ENCODE results near the gene IQSEC2. TPM values are rescaled to one million over a fixed set of nuclear protein-coding genes. Genes with fewer than 3 reads are reported as not detected.
A peak's percentile ranks its signal among the peaks of the same experiment; 100 is the strongest.

IQSEC2 gene
- polyA plus RNA-seq, 3 donors: 6.5 to 31.2 (median 6.9) TPM

DNA sequence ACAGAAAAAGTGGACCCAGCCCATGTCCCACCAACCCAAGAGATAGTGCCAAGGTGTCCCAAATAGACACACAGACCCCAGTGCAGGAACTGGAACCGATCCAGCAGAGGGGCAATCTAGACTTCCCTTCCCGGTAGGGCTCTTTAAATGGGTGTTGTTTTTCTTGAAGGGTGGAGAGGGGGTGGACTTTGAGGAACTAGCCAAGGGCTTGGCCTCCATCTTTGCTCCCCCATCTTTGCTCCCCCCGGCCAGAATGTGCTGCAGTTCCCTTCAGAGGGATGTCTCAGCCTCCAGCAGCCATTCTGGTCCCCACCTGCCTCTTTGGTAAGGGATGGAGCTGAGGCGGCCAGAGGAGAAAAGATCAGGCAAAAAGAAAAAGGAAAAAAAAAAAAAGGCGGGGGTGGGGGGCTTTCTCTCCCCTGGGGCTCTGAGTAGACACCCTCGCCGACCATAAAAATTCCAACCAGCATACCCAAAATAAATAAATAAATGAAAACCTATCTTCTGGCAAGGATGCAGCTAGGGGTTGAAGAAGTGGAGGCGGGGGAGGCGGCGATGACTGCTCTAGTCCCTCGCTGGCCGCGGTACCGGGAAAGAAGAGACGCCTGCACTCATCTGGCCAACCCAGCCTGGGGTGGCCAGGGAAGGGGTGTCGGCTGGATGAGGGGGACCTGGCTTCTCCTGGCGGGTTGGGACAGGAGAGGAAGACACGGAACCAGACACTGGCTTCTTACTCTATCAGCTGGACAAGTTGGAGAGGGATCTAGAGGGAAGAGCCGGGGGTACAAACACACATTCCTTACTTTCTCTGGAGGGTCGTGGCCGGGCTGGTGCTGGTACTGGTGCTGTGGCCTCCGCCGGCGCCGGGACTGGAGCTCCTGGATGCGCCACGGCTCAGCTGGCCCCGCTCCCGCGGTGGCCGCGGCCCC is 38.5 kb upstream of the IQSEC2 start:
- TF ChIP-seq, protein P1, sequence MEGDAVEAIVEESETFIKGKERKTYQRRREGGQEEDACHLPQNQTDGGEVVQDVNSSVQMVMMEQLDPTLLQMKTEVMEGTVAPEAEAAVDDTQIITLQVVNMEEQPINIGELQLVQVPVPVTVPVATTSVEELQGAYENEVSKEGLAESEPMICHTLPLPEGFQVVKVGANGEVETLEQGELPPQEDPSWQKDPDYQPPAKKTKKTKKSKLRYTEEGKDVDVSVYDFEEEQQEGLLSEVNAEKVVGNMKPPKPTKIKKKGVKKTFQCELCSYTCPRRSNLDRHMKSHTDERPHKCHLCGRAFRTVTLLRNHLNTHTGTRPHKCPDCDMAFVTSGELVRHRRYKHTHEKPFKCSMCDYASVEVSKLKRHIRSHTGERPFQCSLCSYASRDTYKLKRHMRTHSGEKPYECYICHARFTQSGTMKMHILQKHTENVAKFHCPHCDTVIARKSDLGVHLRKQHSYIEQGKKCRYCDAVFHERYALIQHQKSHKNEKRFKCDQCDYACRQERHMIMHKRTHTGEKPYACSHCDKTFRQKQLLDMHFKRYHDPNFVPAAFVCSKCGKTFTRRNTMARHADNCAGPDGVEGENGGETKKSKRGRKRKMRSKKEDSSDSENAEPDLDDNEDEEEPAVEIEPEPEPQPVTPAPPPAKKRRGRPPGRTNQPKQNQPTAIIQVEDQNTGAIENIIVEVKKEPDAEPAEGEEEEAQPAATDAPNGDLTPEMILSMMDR (IDR thresholded peaks at IDR 0.05): no peak
- H3K36me3 Mint-ChIP-seq: peaks cover 3 to 18% of the 10 kb centered on the region in 2 donors
- peak overlapping the region; percentile 58 for H3K9ac ChIP-seq (ENCODE audit: insufficient read depth, low read length, poor library complexity, severe bottlenecking)
- intact Hi-C loops (cut with micrococcal nuclease): loop anchor here (5.0 to 10.0 kb wide), 3 partner anchors 55 to 122 kb away; no protein-coding TSS in a partner anchor
- peaks cover 12 to 39% of the 10 kb centered on the region in 2 donors for H3K4me1 ChIP-seq (ENCODE audit: control insufficient read depth in 1 of 2, insufficient read depth in 2 of 2, low read length in 2 of 2)
- peak in 1 of 3 donors; percentile 1 for DNase-seq
- peak overlapping the region; percentile 94 to 95 for H3K4me3 Mint-ChIP-seq
- H3K4me1 Mint-ChIP-seq: peaks cover 34% of the 10 kb centered on the region
- H3K27ac ChIP-seq (ENCODE audit: low read depth in 1 of 2, low read length in 2 of 2): no peak overlapping the region
- H3K79me2 ChIP-seq (ENCODE audit: insufficient read depth, low read length): no peaks in the 10 kb centered on the region
- 0% methylated on average over 10 of the region's 32 CpGs for WGBS (ENCODE audit: insufficient coverage)
- H3K9me3 ChIP-seq (replicated peaks in 1 of 2; ENCODE audit: control insufficient read depth in 1 of 2, insufficient read depth in 1 of 2, low read length in 2 of 2): peaks cover 0 to 16% of the 10 kb centered on the region in 2 donors
- H4K20me1 ChIP-seq (ENCODE audit: insufficient read depth, low read length): peaks cover 11% of the 10 kb centered on the region
- peaks cover 26 to 74% (median 41%) of the 10 kb centered on the region in 3 donors for H3K27me3 Mint-ChIP-seq (ENCODE audit: low read depth in 3 of 3)
- peaks cover 24 to 36% of the 10 kb centered on the region in 2 donors for H3K27me3 ChIP-seq (ENCODE audit: control insufficient read depth in 2 of 2, insufficient read depth in 2 of 2, low read length in 2 of 2)
- H3K9me3 Mint-ChIP-seq: peaks cover 0 to 13% (median 7%) of the 10 kb centered on the region in 7 donors
- peak overlapping the region; percentile 44 to 76 (median 62) for H3K4me3 ChIP-seq (replicated peaks in 1 of 3; ENCODE audit: low read depth in 2 of 3, low read length in 3 of 3)
- H2AFZ ChIP-seq (ENCODE audit: insufficient read depth, low read depth, low read length, poor library complexity, severe bottlenecking): peak overlapping the region; percentile 74
- H3K36me3 ChIP-seq (replicated peaks in 1 of 2; ENCODE audit: control insufficient read depth in 1 of 2, insufficient read depth in 2 of 2, low read length in 2 of 2): no peaks in the 10 kb centered on the region
- peak overlapping the region; percentile 56 to 81 (median 60) for H3K27ac Mint-ChIP-seq
- H3K4me2 ChIP-seq (replicated peaks; ENCODE audit: extremely low read depth, low read length, poor library complexity, severe bottlenecking): peak overlapping the region; percentile 85

DNA sequence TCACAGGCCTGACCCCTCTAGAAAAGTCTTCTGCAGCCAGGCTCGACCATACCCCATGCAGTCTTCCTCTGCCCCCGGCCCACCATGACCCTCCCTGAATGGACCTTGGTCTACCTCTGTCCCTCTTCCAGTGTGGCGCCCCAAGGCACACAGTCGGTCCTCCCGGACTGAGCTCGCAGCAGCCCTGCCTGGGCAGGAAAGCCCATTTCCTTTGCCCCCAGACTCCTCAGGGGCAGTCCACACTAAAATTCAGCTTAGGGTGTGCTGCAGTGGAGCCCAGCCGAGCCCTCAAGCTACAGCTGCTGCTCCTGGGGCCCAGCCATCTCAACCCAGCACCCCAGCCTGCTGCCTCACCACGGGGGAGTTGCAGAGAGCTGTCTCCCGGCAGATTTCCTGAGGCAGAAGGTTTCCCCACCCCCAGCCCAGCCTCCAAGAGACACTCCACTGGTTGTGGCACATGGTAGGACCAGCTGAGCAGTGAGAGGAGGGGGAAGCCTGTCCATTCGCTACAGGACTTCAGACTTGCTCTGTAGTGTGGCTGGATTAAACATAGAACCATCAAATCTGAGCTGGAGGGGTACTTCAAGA is 37.5 kb upstream of the IQSEC2 start:
- H3K4me1 Mint-ChIP-seq: peaks cover 43% of the 10 kb centered on the region
- peak overlapping the region; percentile 94 to 95 for H3K4me3 Mint-ChIP-seq
- no peak overlapping the region for H3K27ac ChIP-seq (ENCODE audit: low read depth in 1 of 2, low read length in 2 of 2)
- peak overlapping the region in 1 of 7 donors; percentile 16 for H3K27ac Mint-ChIP-seq
- H3K9me3 Mint-ChIP-seq: peaks cover 0 to 13% (median 7%) of the 10 kb centered on the region in 7 donors
- TF ChIP-seq, protein P1 (IDR thresholded peaks at IDR 0.05): no peak
- peaks cover 11% of the 10 kb centered on the region for H4K20me1 ChIP-seq (ENCODE audit: insufficient read depth, low read length)
- H3K36me3 ChIP-seq (replicated peaks in 1 of 2; ENCODE audit: control insufficient read depth in 1 of 2, insufficient read depth in 2 of 2, low read length in 2 of 2): no peaks in the 10 kb centered on the region
- H3K4me2 ChIP-seq (replicated peaks; ENCODE audit: extremely low read depth, low read length, poor library complexity, severe bottlenecking): peak overlapping the region; percentile 85
- DNase-seq: no peak
- H3K9me3 ChIP-seq (replicated peaks in 1 of 2; ENCODE audit: control insufficient read depth in 1 of 2, insufficient read depth in 1 of 2, low read length in 2 of 2): peaks cover 0 to 16% of the 10 kb centered on the region in 2 donors
- peak overlapping the region; percentile 44 to 76 (median 62) for H3K4me3 ChIP-seq (replicated peaks in 1 of 3; ENCODE audit: low read depth in 2 of 3, low read length in 3 of 3)
- 100% methylated on average over 6 of the region's 10 CpGs for WGBS (ENCODE audit: insufficient coverage)
- intact Hi-C loops (cut with micrococcal nuclease): loop anchor here (5.0 to 10.0 kb wide), 2 partner anchors 56 to 123 kb away; no protein-coding TSS in a partner anchor
- H3K9ac ChIP-seq (ENCODE audit: insufficient read depth, low read length, poor library complexity, severe bottlenecking): peak overlapping the region; percentile 58
- peaks cover 26 to 73% (median 38%) of the 10 kb centered on the region in 3 donors for H3K27me3 Mint-ChIP-seq (ENCODE audit: low read depth in 3 of 3)
- H2AFZ ChIP-seq (ENCODE audit: insufficient read depth, low read depth, low read length, poor library complexity, severe bottlenecking): no peak overlapping the region
- H3K4me1 ChIP-seq (ENCODE audit: control insufficient read depth in 1 of 2, insufficient read depth in 2 of 2, low read length in 2 of 2): peaks cover 20 to 49% of the 10 kb centered on the region in 2 donors
- peaks cover 3 to 18% of the 10 kb centered on the region in 2 donors for H3K36me3 Mint-ChIP-seq
- no peaks in the 10 kb centered on the region for H3K79me2 ChIP-seq (ENCODE audit: insufficient read depth, low read length)
- H3K27me3 ChIP-seq (ENCODE audit: control insufficient read depth in 2 of 2, insufficient read depth in 2 of 2, low read length in 2 of 2): peaks cover 24 to 34% of the 10 kb centered on the region in 2 donors

Measured in CD14-positive monocyte (primary cell).